Measurements from ENCODE around the gene ATP2A2.
A peak's percentile ranks its signal among the peaks of the same experiment; 100 is the strongest.

The ATP2A2 gene

GRCh38 chr12:110262442-110263388 lies 18.3 kb upstream of the ATP2A2 start:
- peak; percentile 52 for DNase-seq (ENCODE audit: low read depth)

GRCh38 chr12:110266381-110266960 lies 14.6 kb upstream of the ATP2A2 start:
- DNase-seq (ENCODE audit: low read depth), result no peak

- DNase-seq (ENCODE audit: low read depth), result peak; percentile 75
Observed at GRCh38 chr12:110266980-110267620, 13.9 kb upstream of the ATP2A2 start.

- DNase-seq (ENCODE audit: low read depth), result peak; percentile 49
Observed at GRCh38 chr12:110269622-110270124, 11.4 kb upstream of the ATP2A2 start.

- peak; percentile 41 for DNase-seq (ENCODE audit: low read depth)
Observed at GRCh38 chr12:110270125-110270962, 10.7 kb upstream of the ATP2A2 start.

- no peak for DNase-seq (ENCODE audit: low read depth)
Observed at GRCh38 chr12:110271015-110271414, 10.0 kb upstream of the ATP2A2 start.

GRCh38 chr12:110277530-110278254 lies 3.4 kb upstream of the ATP2A2 start:
- no peak for DNase-seq (ENCODE audit: low read depth)

GRCh38 chr12:110278255-110278536 lies 2.9 kb upstream of the ATP2A2 start:
- no peak for DNase-seq (ENCODE audit: low read depth)

- no peak for DNase-seq (ENCODE audit: low read depth)
Observed at GRCh38 chr12:110279566-110280375, 1.3 kb upstream of the ATP2A2 start.

- DNase-seq (ENCODE audit: low read depth), result no peak
Observed at GRCh38 chr12:110280392-110280778, 662 bp upstream of the ATP2A2 start.

- DNase-seq (ENCODE audit: low read depth), result peak; percentile 28
Observed at GRCh38 chr12:110281549-110282299, 677 bp downstream of the ATP2A2 start.

- DNase-seq (ENCODE audit: low read depth), result peak; percentile 49
Observed at GRCh38 chr12:110282300-110282860, 1.3 kb downstream of the ATP2A2 start.

- no peak for DNase-seq (ENCODE audit: low read depth)
Observed at GRCh38 chr12:110282956-110283817, 2.1 kb downstream of the ATP2A2 start.

GRCh38 chr12:110284597-110284996 lies 3.5 kb downstream of the ATP2A2 start:
- DNase-seq (ENCODE audit: low read depth), result no peak

GRCh38 chr12:110286623-110287022 lies 5.6 kb downstream of the ATP2A2 start:
- no peak for DNase-seq (ENCODE audit: low read depth)

- DNase-seq (ENCODE audit: low read depth), result no peak
Observed at GRCh38 chr12:110287986-110288385, 6.9 kb downstream of the ATP2A2 start.

GRCh38 chr12:110289044-110289710 lies 8.1 kb downstream of the ATP2A2 start:
- DNase-seq (ENCODE audit: low read depth), result no peak

GRCh38 chr12:110289711-110290078 lies 8.6 kb downstream of the ATP2A2 start:
- DNase-seq (ENCODE audit: low read depth), result no peak
